Sigmoid colon (tissue), 4 donors: Measurements from ENCODE around the gene SMYD4.

ENCODE experiments used
- EP300 ChIP-seq, 4 donors: sonication (generic); formaldehyde crosslinking; IDR thresholded peaks; one replicate each; pipeline ENCODE4 v1.6.1; 2017; ENCODE audit warnings: antibody characterized with exemption in 4 of 4
- TF ChIP-seq, protein P1 (sequence below), 4 experiments: fragments of 450-650 bp in 3 of 4; fragments of 200-600 bp in 1 of 4; IDR thresholded peaks; one replicate each; pipeline ENCODE4 v1.5.1; 2016 to 2019; ENCODE audit warnings: antibody characterized with exemption in 4 of 4, mild to moderate bottlenecking in 3 of 4, moderate library complexity in 2 of 4

DNA sequence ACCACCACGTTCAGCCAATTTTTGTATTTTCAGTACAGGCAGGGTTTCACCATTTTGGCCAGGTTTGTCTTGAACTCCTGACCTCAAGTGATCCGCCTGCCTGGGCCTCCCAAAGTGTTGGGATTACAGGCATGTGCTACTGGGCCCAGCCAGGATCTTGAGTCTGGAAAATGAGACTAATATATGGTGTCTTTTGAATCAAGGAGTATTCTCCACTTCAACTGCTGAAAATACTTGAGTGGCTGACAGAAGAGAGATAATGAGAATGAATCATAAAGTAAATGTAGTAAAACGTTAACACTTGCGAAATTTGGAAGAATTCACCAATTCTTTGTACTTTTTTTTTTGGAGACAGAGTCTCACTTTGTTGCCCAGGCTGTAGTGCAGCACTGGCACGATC lies 16.6 kb downstream of the SMYD4 start:
- no peak for TF ChIP-seq EP300 (IDR thresholded peaks at IDR 0.05)
- TF ChIP-seq, protein P1, sequence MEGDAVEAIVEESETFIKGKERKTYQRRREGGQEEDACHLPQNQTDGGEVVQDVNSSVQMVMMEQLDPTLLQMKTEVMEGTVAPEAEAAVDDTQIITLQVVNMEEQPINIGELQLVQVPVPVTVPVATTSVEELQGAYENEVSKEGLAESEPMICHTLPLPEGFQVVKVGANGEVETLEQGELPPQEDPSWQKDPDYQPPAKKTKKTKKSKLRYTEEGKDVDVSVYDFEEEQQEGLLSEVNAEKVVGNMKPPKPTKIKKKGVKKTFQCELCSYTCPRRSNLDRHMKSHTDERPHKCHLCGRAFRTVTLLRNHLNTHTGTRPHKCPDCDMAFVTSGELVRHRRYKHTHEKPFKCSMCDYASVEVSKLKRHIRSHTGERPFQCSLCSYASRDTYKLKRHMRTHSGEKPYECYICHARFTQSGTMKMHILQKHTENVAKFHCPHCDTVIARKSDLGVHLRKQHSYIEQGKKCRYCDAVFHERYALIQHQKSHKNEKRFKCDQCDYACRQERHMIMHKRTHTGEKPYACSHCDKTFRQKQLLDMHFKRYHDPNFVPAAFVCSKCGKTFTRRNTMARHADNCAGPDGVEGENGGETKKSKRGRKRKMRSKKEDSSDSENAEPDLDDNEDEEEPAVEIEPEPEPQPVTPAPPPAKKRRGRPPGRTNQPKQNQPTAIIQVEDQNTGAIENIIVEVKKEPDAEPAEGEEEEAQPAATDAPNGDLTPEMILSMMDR (IDR thresholded peaks at IDR 0.05), result no peak
